ENCODE measurements around the gene MAGI3. TPM values are rescaled to one million over a fixed set of nuclear protein-coding genes. Genes with fewer than 3 reads are reported as not detected.
"Not testable (repeated sequence)": the region's sequence is repeated elsewhere in the genome, so short reads cannot be mapped to it uniquely, and the experiment has no call there.

MAGI3 gene
- total RNA-seq, 1 experiment from 2014 or later, result 27.6 TPM

DNA sequence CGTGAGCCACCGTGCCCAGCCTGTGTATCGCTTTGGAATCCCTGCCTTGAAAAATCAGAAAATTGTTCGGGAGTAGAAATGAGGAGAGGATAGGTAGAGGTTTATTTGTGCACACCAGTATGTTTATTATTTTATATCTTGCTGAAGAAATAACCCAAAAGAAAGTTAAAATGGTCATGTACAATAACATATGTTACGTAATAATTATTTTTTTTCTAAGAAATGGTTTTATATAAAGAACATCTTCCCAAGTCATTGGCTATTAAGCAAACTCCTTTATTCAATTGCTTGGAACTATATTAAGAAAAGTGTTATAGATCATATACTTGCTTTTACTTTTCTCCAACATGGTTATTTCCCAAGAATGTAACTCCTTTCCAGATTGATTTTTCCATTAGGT lies 197.2 kb downstream of the MAGI3 start:
- no peaks in the 10 kb centered on the region for H3K27me3 ChIP-seq (replicated peaks; ENCODE audit: control insufficient read depth, insufficient read depth, low read length)
- Mint-ChIP-seq H3K4me3 (ENCODE audit: unreplicated experiment) (no peak overlapping the region), H3K27ac (ENCODE audit: unreplicated experiment) (no peak overlapping the region), H3K9me3 (ENCODE audit: unreplicated experiment) (no peaks in the 10 kb centered on the region), H3K36me3 (ENCODE audit: insufficient read depth, unreplicated experiment) (peaks cover 4% of the 10 kb centered on the region), H3K4me1 (ENCODE audit: low read depth, unreplicated experiment) (no peaks in the 10 kb centered on the region), H3K27me3 (ENCODE audit: insufficient read depth, unreplicated experiment) (no peaks in the 10 kb centered on the region)
- DNase-seq, result no peak
- H3K4me3 ChIP-seq (ENCODE audit: low read depth, low read length), result no peak overlapping the region
- ChIA-PET CTCF (no interaction called here), POLR2A (no interaction called here)
- BruUV-seq (replicated peaks), result no TSS peak
- H3K4me1 ChIP-seq, result no peaks in the 10 kb centered on the region
- H3K9me3 ChIP-seq, result no peaks in the 10 kb centered on the region
- intact Hi-C loops (cut with micrococcal nuclease; ENCODE audit: unreplicated experiment), result no loop called here
- TF ChIP-seq, protein P1, sequence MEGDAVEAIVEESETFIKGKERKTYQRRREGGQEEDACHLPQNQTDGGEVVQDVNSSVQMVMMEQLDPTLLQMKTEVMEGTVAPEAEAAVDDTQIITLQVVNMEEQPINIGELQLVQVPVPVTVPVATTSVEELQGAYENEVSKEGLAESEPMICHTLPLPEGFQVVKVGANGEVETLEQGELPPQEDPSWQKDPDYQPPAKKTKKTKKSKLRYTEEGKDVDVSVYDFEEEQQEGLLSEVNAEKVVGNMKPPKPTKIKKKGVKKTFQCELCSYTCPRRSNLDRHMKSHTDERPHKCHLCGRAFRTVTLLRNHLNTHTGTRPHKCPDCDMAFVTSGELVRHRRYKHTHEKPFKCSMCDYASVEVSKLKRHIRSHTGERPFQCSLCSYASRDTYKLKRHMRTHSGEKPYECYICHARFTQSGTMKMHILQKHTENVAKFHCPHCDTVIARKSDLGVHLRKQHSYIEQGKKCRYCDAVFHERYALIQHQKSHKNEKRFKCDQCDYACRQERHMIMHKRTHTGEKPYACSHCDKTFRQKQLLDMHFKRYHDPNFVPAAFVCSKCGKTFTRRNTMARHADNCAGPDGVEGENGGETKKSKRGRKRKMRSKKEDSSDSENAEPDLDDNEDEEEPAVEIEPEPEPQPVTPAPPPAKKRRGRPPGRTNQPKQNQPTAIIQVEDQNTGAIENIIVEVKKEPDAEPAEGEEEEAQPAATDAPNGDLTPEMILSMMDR (IDR thresholded peaks at IDR 0.05; ENCODE audit: insufficient read depth in 1 of 2, low read depth in 1 of 2, low read length in 1 of 2, severe bottlenecking in 1 of 2, unreplicated experiment in 1 of 2), result no peak
- H3K36me3 ChIP-seq (ENCODE audit: control insufficient read depth, insufficient read depth, low read length), result no peaks in the 10 kb centered on the region

DNA sequence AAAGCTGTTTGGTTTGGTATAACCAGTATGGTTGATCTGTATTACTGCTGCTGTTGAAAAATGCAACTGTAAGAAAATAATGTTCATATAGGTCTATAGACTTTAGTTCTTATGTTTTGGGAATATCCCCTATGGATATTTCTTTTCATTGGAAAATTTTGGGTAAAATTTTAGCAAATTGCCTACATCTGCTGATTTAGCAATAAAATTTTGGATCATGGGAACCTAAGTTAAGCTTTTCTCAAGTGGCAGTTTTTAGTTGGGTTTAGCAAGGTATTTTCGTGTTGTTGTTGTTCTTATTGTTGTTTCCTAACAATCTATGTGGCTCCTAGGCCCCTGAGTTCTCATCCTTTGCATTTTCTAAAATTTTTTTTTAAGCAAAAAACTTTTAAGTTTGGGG lies 201.9 kb downstream of the MAGI3 start:
- Mint-ChIP-seq H3K27ac (ENCODE audit: unreplicated experiment) (no peak overlapping the region), H3K4me1 (ENCODE audit: low read depth, unreplicated experiment) (no peaks in the 10 kb centered on the region), H3K27me3 (ENCODE audit: insufficient read depth, unreplicated experiment) (no peaks in the 10 kb centered on the region), H3K9me3 (ENCODE audit: unreplicated experiment) (peaks cover 10% of the 10 kb centered on the region), H3K36me3 (ENCODE audit: insufficient read depth, unreplicated experiment) (peaks cover 18% of the 10 kb centered on the region), H3K4me3 (ENCODE audit: unreplicated experiment) (no peak overlapping the region)
- ChIA-PET CTCF (no interaction called here), POLR2A (no interaction called here)
- Histone ChIP-seq H3K4me3 (ENCODE audit: low read depth, low read length) (no peak overlapping the region), H3K9me3 (no peaks in the 10 kb centered on the region), H3K36me3 (ENCODE audit: control insufficient read depth, insufficient read depth, low read length) (no peaks in the 10 kb centered on the region), H3K4me1 (no peaks in the 10 kb centered on the region), H3K27me3 (replicated peaks; ENCODE audit: control insufficient read depth, insufficient read depth, low read length) (no peaks in the 10 kb centered on the region)
- BruUV-seq (replicated peaks), result no TSS peak
- TF ChIP-seq, protein P1 (IDR thresholded peaks at IDR 0.05; ENCODE audit: insufficient read depth in 1 of 2, low read depth in 1 of 2, low read length in 1 of 2, severe bottlenecking in 1 of 2, unreplicated experiment in 1 of 2), result no peak
- intact Hi-C loops (cut with micrococcal nuclease; ENCODE audit: unreplicated experiment), result no loop called here
- DNase-seq, result no peak

DNA sequence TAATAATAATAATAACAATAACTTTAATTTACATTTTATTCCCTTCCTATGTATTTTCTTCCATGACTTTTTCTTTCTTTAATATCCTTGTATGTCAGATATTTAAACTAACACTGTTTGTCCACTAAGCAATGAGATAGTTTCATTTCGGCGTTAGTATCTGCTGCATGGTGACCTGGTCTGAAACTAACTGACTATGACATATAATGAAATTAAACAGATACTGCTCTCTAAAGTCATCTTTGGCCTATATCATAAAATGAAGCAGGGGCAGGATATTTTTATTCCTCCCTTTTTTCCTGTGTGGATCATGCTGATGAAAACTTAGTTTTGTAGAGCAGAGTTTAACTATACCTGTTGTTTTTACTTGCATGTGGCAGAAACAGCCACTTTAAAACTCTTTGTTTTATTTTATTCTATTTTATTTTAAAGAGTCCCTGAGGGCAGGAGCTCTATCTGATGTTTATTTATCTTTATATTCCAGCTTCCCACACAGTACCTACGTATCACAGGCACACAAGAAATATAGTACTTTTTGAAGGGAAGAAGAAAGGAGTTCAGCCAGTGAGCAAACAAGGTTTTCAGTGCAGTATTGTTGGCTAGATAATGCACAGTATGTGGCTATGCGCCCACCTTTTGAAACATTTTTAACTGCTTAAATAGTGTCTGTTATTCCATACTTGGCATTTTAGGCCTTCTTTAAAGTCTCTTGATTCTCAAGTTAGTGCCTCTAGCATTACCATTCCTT lies 203.4 kb downstream of the MAGI3 start:
- intact Hi-C loops (cut with micrococcal nuclease; ENCODE audit: unreplicated experiment), result no loop called here
- CTCF ChIA-PET, result no interaction called here
- no peak overlapping the region for H3K27ac Mint-ChIP-seq (ENCODE audit: unreplicated experiment)
- H3K36me3 Mint-ChIP-seq (ENCODE audit: insufficient read depth, unreplicated experiment), result peaks cover 32% of the 10 kb centered on the region
- H3K4me3 Mint-ChIP-seq (ENCODE audit: unreplicated experiment), result no peak overlapping the region
- H3K27me3 Mint-ChIP-seq (ENCODE audit: insufficient read depth, unreplicated experiment), result no peaks in the 10 kb centered on the region
- Histone ChIP-seq H3K4me3 (ENCODE audit: low read depth, low read length) (no peak overlapping the region), H3K27me3 (replicated peaks; ENCODE audit: control insufficient read depth, insufficient read depth, low read length) (no peaks in the 10 kb centered on the region), H3K4me1 (no peaks in the 10 kb centered on the region), H3K9me3 (no peaks in the 10 kb centered on the region), H3K36me3 (ENCODE audit: control insufficient read depth, insufficient read depth, low read length) (no peaks in the 10 kb centered on the region)
- peaks cover 10% of the 10 kb centered on the region for H3K9me3 Mint-ChIP-seq (ENCODE audit: unreplicated experiment)
- H3K4me1 Mint-ChIP-seq (ENCODE audit: low read depth, unreplicated experiment), result no peaks in the 10 kb centered on the region
- no TSS peak for BruUV-seq (replicated peaks)
- TF ChIP-seq, protein P1 (IDR thresholded peaks at IDR 0.05; ENCODE audit: insufficient read depth in 1 of 2, low read depth in 1 of 2, low read length in 1 of 2, severe bottlenecking in 1 of 2, unreplicated experiment in 1 of 2), result no peak
- POLR2A ChIA-PET, result interaction anchor here (0.5 kb wide), 1 partner anchor 84 kb away, joined by 9 read pairs; no protein-coding TSS in a partner anchor
- no peak for DNase-seq

DNA sequence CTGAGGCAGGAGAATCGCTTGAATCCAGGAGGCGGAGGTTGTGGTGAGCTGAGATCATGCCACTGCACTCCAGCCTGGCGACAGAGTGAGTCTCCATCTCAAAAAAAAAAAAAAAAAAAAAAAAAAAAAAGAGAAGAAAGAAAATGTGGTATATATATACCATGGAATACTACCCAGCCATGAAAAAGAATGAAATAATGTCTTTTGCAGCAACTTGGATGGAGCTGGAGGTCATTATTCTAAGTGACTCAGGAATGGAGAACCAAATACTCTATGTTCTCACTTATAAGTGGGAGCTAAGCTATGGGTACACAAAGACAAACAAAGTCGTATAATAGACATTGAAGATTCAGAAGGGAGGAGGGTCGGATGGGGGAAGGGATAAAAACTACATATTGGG lies 214.2 kb downstream of the MAGI3 start:
- POLR2A ChIA-PET; H3K4me1 ChIP-seq; intact Hi-C loops (cut with micrococcal nuclease; ENCODE audit: unreplicated experiment); H3K27me3 ChIP-seq (replicated peaks; ENCODE audit: control insufficient read depth, insufficient read depth, low read length); H3K9me3 ChIP-seq; H3K9me3 Mint-ChIP-seq (ENCODE audit: unreplicated experiment); BruUV-seq (replicated peaks); H3K27me3 Mint-ChIP-seq (ENCODE audit: insufficient read depth, unreplicated experiment); H3K27ac Mint-ChIP-seq (ENCODE audit: unreplicated experiment); H3K4me1 Mint-ChIP-seq (ENCODE audit: low read depth, unreplicated experiment); DNase-seq; H3K36me3 ChIP-seq (ENCODE audit: control insufficient read depth, insufficient read depth, low read length); H3K4me3 ChIP-seq (ENCODE audit: low read depth, low read length); CTCF ChIA-PET; H3K4me3 Mint-ChIP-seq (ENCODE audit: unreplicated experiment): not testable (repeated sequence)
- peaks cover 17% of the 10 kb centered on the region for H3K36me3 Mint-ChIP-seq (ENCODE audit: insufficient read depth, unreplicated experiment)
